Measurements from ENCODE around the gene NCOA5. TPM values are rescaled to one million over a fixed set of nuclear protein-coding genes. Genes with fewer than 3 reads are reported as not detected.

The NCOA5 gene
- total and polyA plus RNA-seq, 12 donors: 7.6 to 22.5 (median 11.5) TPM

- Histone ChIP-seq H3K4me3 (no peak overlapping the region), H3K9me3 (no peaks in the 10 kb centered on the region), H3K36me3 (no peaks in the 10 kb centered on the region), H3K27ac (peak overlapping the region in 1 of 10 donors; percentile 26), H3K27me3 (peaks cover 0 to 74% (median 41%) of the 10 kb centered on the region in 7 donors), H3K4me1 (peaks cover 0 to 26% (median 0%) of the 10 kb centered on the region in 9 donors)
- TF ChIP-seq CTCF (IDR thresholded peaks at IDR 0.05): no peak
- DNase-seq (no peak), ATAC-seq (no peak)
- intact Hi-C loops (cut with DNase I): no loop called here
- 65 to 73% methylated on average over 5 of the region's 5 CpGs for WGBS, 2 donors
Measured at GRCh38 chr20:46108435-46108841, 18.7 kb upstream of the NCOA5 start.

- intact Hi-C loops (cut with DNase I): no loop called here
- no peak for ATAC-seq
- Histone ChIP-seq H3K4me3 (no peak overlapping the region), H3K4me1 (peaks cover 0 to 25% (median 0%) of the 10 kb centered on the region in 9 donors), H3K36me3 (no peaks in the 10 kb centered on the region), H3K9me3 (no peaks in the 10 kb centered on the region), H3K27me3 (peaks cover 0 to 75% (median 53%) of the 10 kb centered on the region in 7 donors), H3K27ac (no peak overlapping the region)
- WGBS, 2 donors: 61 to 63% methylated on average over 6 of the region's 6 CpGs
- no peak for TF ChIP-seq CTCF (IDR thresholded peaks at IDR 0.05)
- no peak for DNase-seq
Measured at GRCh38 chr20:46107061-46107460, 17.3 kb upstream of the NCOA5 start.

- H3K27ac ChIP-seq: no peak overlapping the region
- H3K9me3 ChIP-seq: no peaks in the 10 kb centered on the region
- no peak overlapping the region for H3K4me3 ChIP-seq
- ATAC-seq (no peak), DNase-seq (no peak)
- intact Hi-C loops (cut with DNase I): no loop called here
- peaks cover 0 to 94% (median 79%) of the 10 kb centered on the region in 7 donors for H3K27me3 ChIP-seq
- 75 to 80% methylated on average over 3 of the region's 3 CpGs for WGBS, 2 donors
- no peaks in the 10 kb centered on the region for H3K36me3 ChIP-seq
- H3K4me1 ChIP-seq: peaks cover 0 to 8% (median 0%) of the 10 kb centered on the region in 9 donors
- no peak for TF ChIP-seq CTCF (IDR thresholded peaks at IDR 0.05)
Measured at GRCh38 chr20:46104262-46104661, 14.5 kb upstream of the NCOA5 start.

GRCh38 chr20:46102940-46103339 lies 13.2 kb upstream of the NCOA5 start:
- TF ChIP-seq CTCF (IDR thresholded peaks at IDR 0.05): no peak
- DNase-seq (no peak), ATAC-seq (no peak)
- Histone ChIP-seq H3K36me3 (no peaks in the 10 kb centered on the region), H3K27me3 (peaks cover 0 to 96% (median 81%) of the 10 kb centered on the region in 7 donors), H3K9me3 (no peaks in the 10 kb centered on the region), H3K4me1 (peaks cover 0 to 8% (median 0%) of the 10 kb centered on the region in 9 donors), H3K4me3 (no peak overlapping the region), H3K27ac (no peak overlapping the region)
- intact Hi-C loops (cut with DNase I): no loop called here
- whole genome bisulfite sequencing, 2 donors: 80 to 89% methylated on average over 3 of the region's 3 CpGs
